OCI-LY1 (cell line): ENCODE results near the gene KLK5.

Source experiments
- EZH2 ChIP-seq: fragments of 200-600 bp; sonication (generic), shearing (Covaris generic); IDR thresholded peaks from 2 replicates; pipeline ENCODE4 v1.8.0; 2017; ENCODE audit warnings: borderline replicate concordance, mixed run types, mild to moderate bottlenecking, antibody characterized with exemption, low read length, moderate library complexity, mixed read lengths
- TF ChIP-seq, protein P1 (sequence below): fragments of 200-600 bp; sonication (generic), shearing (Covaris generic); IDR thresholded peaks from 2 replicates; pipeline ENCODE4 v1.5.1; 2017; ENCODE audit warnings: mild to moderate bottlenecking, antibody characterized with exemption, low read length, moderate library complexity, mixed read lengths

DNA sequence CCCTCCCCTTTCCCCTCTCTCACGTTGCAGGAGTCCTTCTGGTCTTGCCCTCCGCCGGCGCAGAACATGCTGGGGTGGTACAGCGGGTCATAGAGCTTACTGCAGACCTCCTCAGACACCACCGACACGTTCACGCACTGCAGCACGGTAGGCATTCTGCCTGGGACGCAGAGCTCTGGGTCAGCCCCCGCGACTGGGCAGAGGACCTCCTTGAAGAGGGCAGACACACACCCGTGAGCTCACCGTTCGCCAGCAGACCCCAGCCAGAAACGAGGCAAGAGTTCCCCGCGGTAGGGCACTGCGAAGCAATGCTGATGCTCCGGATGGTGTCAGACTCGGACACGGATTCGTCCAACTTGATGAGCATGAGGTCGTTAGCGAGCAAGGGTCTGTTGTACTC lies 44.5 kb downstream of the KLK5 start:
- TF ChIP-seq, protein P1, sequence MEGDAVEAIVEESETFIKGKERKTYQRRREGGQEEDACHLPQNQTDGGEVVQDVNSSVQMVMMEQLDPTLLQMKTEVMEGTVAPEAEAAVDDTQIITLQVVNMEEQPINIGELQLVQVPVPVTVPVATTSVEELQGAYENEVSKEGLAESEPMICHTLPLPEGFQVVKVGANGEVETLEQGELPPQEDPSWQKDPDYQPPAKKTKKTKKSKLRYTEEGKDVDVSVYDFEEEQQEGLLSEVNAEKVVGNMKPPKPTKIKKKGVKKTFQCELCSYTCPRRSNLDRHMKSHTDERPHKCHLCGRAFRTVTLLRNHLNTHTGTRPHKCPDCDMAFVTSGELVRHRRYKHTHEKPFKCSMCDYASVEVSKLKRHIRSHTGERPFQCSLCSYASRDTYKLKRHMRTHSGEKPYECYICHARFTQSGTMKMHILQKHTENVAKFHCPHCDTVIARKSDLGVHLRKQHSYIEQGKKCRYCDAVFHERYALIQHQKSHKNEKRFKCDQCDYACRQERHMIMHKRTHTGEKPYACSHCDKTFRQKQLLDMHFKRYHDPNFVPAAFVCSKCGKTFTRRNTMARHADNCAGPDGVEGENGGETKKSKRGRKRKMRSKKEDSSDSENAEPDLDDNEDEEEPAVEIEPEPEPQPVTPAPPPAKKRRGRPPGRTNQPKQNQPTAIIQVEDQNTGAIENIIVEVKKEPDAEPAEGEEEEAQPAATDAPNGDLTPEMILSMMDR, result no peak
- no peak for TF ChIP-seq EZH2
